NB4 (cell line): Measurements from ENCODE around the gene ACP5.

ENCODE experiments used
- POLR2A ChIP-seq: IDR thresholded peaks from 2 replicates; pipeline ENCODE4 v1.6.1; 2011; ENCODE audit warnings: mild to moderate bottlenecking; ENCODE audit not compliant: insufficient read length; ENCODE audit errors: extremely low read depth
- TF ChIP-seq, protein P1 (sequence below): IDR thresholded peaks from one replicate; pipeline ENCODE4 v1.5.1; 2012; ENCODE audit warnings: low read depth, low read length
- TF ChIP-seq, protein P2 (sequence below): IDR thresholded peaks from 2 replicates; pipeline ENCODE4 v1.6.1; 2011; ENCODE audit warnings: low read depth, low read length

DNA sequence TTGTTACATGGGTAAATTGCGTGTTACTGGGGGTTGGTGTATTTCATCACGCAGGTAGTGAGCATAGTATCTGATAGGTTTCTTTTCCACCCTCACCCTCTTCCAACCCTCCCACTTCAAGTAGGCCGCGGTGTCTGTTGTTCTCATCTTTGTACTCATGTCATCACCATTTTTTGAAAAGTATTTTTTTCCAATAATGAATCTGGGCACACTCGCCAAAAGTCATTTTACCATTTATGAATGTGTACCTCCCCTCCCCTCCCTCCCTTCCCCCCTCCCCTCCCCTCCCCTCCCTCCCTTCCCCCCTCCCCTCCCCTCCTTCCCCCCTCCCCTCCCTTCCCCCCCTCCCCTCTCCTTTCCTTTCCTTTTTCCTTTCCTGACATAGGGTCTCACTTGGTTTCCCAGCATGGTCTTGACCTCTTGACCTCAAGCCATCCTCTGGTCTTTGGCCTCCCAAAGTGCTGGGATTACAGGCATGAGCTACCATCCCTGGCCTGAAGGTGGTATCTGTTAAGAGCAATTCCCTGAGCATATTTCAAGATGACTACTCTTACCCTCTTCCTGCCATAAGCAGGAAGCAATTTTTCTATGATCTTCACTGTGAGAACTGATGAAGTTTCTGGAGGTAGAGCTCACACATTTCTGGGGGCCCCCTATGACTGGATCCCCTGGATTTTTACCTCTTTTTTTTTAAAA is 35.5 kb upstream of the ACP5 start:
- TF ChIP-seq, protein P1, sequence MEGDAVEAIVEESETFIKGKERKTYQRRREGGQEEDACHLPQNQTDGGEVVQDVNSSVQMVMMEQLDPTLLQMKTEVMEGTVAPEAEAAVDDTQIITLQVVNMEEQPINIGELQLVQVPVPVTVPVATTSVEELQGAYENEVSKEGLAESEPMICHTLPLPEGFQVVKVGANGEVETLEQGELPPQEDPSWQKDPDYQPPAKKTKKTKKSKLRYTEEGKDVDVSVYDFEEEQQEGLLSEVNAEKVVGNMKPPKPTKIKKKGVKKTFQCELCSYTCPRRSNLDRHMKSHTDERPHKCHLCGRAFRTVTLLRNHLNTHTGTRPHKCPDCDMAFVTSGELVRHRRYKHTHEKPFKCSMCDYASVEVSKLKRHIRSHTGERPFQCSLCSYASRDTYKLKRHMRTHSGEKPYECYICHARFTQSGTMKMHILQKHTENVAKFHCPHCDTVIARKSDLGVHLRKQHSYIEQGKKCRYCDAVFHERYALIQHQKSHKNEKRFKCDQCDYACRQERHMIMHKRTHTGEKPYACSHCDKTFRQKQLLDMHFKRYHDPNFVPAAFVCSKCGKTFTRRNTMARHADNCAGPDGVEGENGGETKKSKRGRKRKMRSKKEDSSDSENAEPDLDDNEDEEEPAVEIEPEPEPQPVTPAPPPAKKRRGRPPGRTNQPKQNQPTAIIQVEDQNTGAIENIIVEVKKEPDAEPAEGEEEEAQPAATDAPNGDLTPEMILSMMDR = no peak
- TF ChIP-seq POLR2A = no peak
- TF ChIP-seq, protein P2, sequence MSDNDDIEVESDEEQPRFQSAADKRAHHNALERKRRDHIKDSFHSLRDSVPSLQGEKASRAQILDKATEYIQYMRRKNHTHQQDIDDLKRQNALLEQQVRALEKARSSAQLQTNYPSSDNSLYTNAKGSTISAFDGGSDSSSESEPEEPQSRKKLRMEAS = no peak
